ENCODE measurements around the gene NEDD4L. TPM values are rescaled to one million over a fixed set of nuclear protein-coding genes. Genes with fewer than 3 reads are reported as not detected.

Gene NEDD4L
- total and polyA plus RNA-seq, 10 of the 15 experiments (the other 5 are each of a cell fraction or from before 2014, with no cell fraction given) = 7.4 to 24.0 (median 17.7) TPM

- no peak for TF ChIP-seq TCF3 (IDR thresholded peaks at IDR 0.05; ENCODE audit: borderline replicate concordance, insufficient read depth, low read depth, low read length)
- TF ChIP-seq YY1 (IDR thresholded peaks at IDR 0.05; ENCODE audit: low read depth, low read length) = no peak
- TF ChIP-seq TARDBP (IDR thresholded peaks at IDR 0.05; ENCODE audit: borderline replicate concordance) = no peak
- TF ChIP-seq JUNB (IDR thresholded peaks at IDR 0.05) = no peak
- no peak for TF ChIP-seq KAT2A (conservative IDR thresholded peaks at IDR 0.05; ENCODE audit: control insufficient read depth, low read depth, low read length)
- TF ChIP-seq, protein P1, sequence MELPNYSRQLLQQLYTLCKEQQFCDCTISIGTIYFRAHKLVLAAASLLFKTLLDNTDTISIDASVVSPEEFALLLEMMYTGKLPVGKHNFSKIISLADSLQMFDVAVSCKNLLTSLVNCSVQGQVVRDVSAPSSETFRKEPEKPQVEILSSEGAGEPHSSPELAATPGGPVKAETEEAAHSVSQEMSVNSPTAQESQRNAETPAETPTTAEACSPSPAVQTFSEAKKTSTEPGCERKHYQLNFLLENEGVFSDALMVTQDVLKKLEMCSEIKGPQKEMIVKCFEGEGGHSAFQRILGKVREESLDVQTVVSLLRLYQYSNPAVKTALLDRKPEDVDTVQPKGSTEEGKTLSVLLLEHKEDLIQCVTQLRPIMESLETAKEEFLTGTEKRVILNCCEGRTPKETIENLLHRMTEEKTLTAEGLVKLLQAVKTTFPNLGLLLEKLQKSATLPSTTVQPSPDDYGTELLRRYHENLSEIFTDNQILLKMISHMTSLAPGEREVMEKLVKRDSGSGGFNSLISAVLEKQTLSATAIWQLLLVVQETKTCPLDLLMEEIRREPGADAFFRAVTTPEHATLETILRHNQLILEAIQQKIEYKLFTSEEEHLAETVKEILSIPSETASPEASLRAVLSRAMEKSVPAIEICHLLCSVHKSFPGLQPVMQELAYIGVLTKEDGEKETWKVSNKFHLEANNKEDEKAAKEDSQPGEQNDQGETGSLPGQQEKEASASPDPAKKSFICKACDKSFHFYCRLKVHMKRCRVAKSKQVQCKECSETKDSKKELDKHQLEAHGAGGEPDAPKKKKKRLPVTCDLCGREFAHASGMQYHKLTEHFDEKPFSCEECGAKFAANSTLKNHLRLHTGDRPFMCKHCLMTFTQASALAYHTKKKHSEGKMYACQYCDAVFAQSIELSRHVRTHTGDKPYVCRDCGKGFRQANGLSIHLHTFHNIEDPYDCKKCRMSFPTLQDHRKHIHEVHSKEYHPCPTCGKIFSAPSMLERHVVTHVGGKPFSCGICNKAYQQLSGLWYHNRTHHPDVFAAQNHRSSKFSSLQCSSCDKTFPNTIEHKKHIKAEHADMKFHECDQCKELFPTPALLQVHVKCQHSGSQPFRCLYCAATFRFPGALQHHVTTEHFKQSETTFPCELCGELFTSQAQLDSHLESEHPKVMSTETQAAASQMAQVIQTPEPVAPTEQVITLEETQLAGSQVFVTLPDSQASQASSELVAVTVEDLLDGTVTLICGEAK (IDR thresholded peaks at IDR 0.05; ENCODE audit: borderline replicate concordance) = no peak
- TF ChIP-seq, protein P2, sequence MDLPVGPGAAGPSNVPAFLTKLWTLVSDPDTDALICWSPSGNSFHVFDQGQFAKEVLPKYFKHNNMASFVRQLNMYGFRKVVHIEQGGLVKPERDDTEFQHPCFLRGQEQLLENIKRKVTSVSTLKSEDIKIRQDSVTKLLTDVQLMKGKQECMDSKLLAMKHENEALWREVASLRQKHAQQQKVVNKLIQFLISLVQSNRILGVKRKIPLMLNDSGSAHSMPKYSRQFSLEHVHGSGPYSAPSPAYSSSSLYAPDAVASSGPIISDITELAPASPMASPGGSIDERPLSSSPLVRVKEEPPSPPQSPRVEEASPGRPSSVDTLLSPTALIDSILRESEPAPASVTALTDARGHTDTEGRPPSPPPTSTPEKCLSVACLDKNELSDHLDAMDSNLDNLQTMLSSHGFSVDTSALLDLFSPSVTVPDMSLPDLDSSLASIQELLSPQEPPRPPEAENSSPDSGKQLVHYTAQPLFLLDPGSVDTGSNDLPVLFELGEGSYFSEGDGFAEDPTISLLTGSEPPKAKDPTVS (IDR thresholded peaks at IDR 0.05; ENCODE audit: low read depth, low read length) = no peak
- TF ChIP-seq IKZF1 (conservative IDR thresholded peaks at IDR 0.05) = peak; percentile 74
- TF ChIP-seq RCOR1 (conservative IDR thresholded peaks at IDR 0.05; ENCODE audit: low read depth, low read length) = no peak
- no peak for TF ChIP-seq ZSCAN29 (IDR thresholded peaks at IDR 0.05)
- TF ChIP-seq SIN3A (IDR thresholded peaks at IDR 0.05; ENCODE audit: low read depth, low read length) = no peak
- no peak for TF ChIP-seq SMARCA5 (IDR thresholded peaks at IDR 0.05)
- TF ChIP-seq BMI1 (IDR thresholded peaks at IDR 0.05; ENCODE audit: borderline replicate concordance) = no peak
- TF ChIP-seq CBFB (IDR thresholded peaks at IDR 0.05; ENCODE audit: low read depth) = no peak
- peak; percentile 11 for TF ChIP-seq SMAD1 (IDR thresholded peaks at IDR 0.05; ENCODE audit: low read depth, partially characterized antibody)
- TF ChIP-seq BCL3 (IDR thresholded peaks at IDR 0.05; ENCODE audit: borderline replicate concordance, insufficient read depth, low read depth, low read length, poor library complexity, severe bottlenecking) = no peak
- no peak for TF ChIP-seq CUX1 (IDR thresholded peaks at IDR 0.05; ENCODE audit: insufficient replicate concordance, low read depth, low read length)
These were observed 47.1 kb downstream of the NEDD4L start (continued) for GRCh38 chr18:58091099-58091611.
